Kidney (tissue), 14 donors: ENCODE results near the gene MTHFSD. TPM values are rescaled to one million over a fixed set of nuclear protein-coding genes. Genes with fewer than 3 reads are reported as not detected.

Experiments used
- DNase-seq, 5 donors: peaks; one replicate each; pipeline ENCODE4 v3.0.0-alpha.2; 2013 to 2020
- FAIRE-seq: peaks from 2 replicates; lab custom pipeline; 2012; peaks lifted over from hg19 to GRCh38; lab: Jason Lieb, UNC
- H3K27ac ChIP-seq, 2 donors: one replicate each; pipeline ENCODE4 v1.7.0; 2013; ENCODE audit warnings: low read depth in 2 of 2, low read length in 2 of 2, inconsistent platforms in 1 of 2
- H3K27me3 ChIP-seq: one replicate; pipeline ENCODE4 v1.7.1; 2013; ENCODE audit warnings: low read length, inconsistent platforms; ENCODE audit not compliant: control insufficient read depth, insufficient read depth
- H3K36me3 ChIP-seq, 3 donors: one replicate each; pipeline versions ENCODE4 v1.7.0 to v1.7.1; 2013; ENCODE audit warnings: low read length in 3 of 3, control low read depth in 1 of 3, inconsistent platforms in 1 of 3; ENCODE audit not compliant: insufficient read depth in 3 of 3, control insufficient read depth in 2 of 3
- H3K4me1 ChIP-seq, 3 donors: one replicate each; pipeline versions ENCODE4 v1.7.0 to v1.7.1; 2013; ENCODE audit warnings: low read length in 3 of 3, inconsistent platforms in 1 of 3, low read depth in 1 of 3; ENCODE audit not compliant: control insufficient read depth in 2 of 3, insufficient read depth in 2 of 3
- H3K4me3 ChIP-seq, 3 donors: one replicate each; pipeline versions ENCODE4 v1.7.0 to v1.8.1; 2013; ENCODE audit warnings: low read length in 3 of 3, control low read depth in 1 of 3, inconsistent platforms in 1 of 3
- H3K9ac ChIP-seq, 3 donors: one replicate each; pipeline versions ENCODE4 v1.7.0 to v1.7.1; 2013; ENCODE audit warnings: low read length in 3 of 3, control low read depth in 1 of 3, inconsistent platforms in 1 of 3
- H3K9me3 ChIP-seq, 3 donors: one replicate each; pipeline versions ENCODE4 v1.7.0 to v1.7.1; 2013; ENCODE audit warnings: low read length in 3 of 3, control low read depth in 1 of 3, inconsistent platforms in 1 of 3; ENCODE audit not compliant: control insufficient read depth in 2 of 3, insufficient read depth in 1 of 3
- CTCF ChIP-seq: IDR thresholded peaks from 3 replicates; pipeline ENCODE4 v1.5.1; 2012; ENCODE audit warnings: mild to moderate bottlenecking, moderate library complexity, borderline replicate concordance; ENCODE audit not compliant: insufficient read depth; ENCODE audit errors: extremely low read depth
- intact Hi-C: fragments of 100-400 bp; cut with DNase I; formaldehyde crosslinking; loops from one replicate; pipeline ENCODE4 v1.11.1; 2022
- polyA plus RNA-seq: library from polyadenylated mRNA; stranded (reverse); fragments of 350-450 nt; fragmentation: Illumina TruSeq; extraction: RNeasy Lipid Tissue Mini Kit (QIAGEN cat#74804); gene quantifications from one replicate; pipeline ENCODE4 v1.2.3, GENCODE V29; 2014; ENCODE audit warnings: low read depth, low replicate concordance; ENCODE audit not compliant: insufficient read depth
- total RNA-seq: library from RNA; stranded (reverse); fragmentation: NEBNext Ultra II Directional; extraction: Animal tissue kit (Norgen Biotek cat#: 25700); gene quantifications from one replicate; pipeline ENCODE4 v1.2.1, GENCODE V29; 2021
- donor health status: control.
- donor health status: control.
- donor health status: control.
- donor health status: control.
- donor health status: control.
- donor health status: DM: yes; HTN: yes; CAD: no.
- donor health status: Normal renal cell carcinoma (clear cell type).

Gene MTHFSD
- total and polyA plus RNA-seq, 2 donors from 2014 or later, result 11.3 to 26.2 TPM

- no peak overlapping the region for H3K4me3 ChIP-seq
- H3K27ac ChIP-seq, result no peak overlapping the region
- H3K36me3 ChIP-seq, result no peaks in the 10 kb centered on the region
- H3K9me3 ChIP-seq, result no peaks in the 10 kb centered on the region
- no peak overlapping the region for H3K9ac ChIP-seq
- peaks cover 0 to 6% (median 0%) of the 10 kb centered on the region in 3 donors for H3K4me1 ChIP-seq
- intact Hi-C loops, result no loop called here
- DNase-seq, result no peak
- H3K27me3 ChIP-seq, result no peaks in the 10 kb centered on the region
- TF ChIP-seq CTCF, result no peak
- FAIRE-seq, result no peak
Measured at GRCh38 chr16:86557587-86557986, 2.6 kb upstream of the MTHFSD start.

- no peak overlapping the region for H3K4me3 ChIP-seq
- H3K27ac ChIP-seq, result no peak overlapping the region
- H3K9ac ChIP-seq, result no peak overlapping the region
- no peak for TF ChIP-seq CTCF
- H3K9me3 ChIP-seq, result no peaks in the 10 kb centered on the region
- H3K4me1 ChIP-seq, result peaks cover 0 to 6% (median 0%) of the 10 kb centered on the region in 3 donors
- DNase-seq (no peak), FAIRE-seq (no peak)
- no peaks in the 10 kb centered on the region for H3K27me3 ChIP-seq
- H3K36me3 ChIP-seq, result no peaks in the 10 kb centered on the region
- intact Hi-C loops, result no loop called here
Measured at GRCh38 chr16:86556576-86556975, 1.5 kb upstream of the MTHFSD start.

- Histone ChIP-seq H3K9ac (peak overlapping the region; percentile 74 to 97 (median 78)), H3K27me3 (no peaks in the 10 kb centered on the region), H3K4me1 (peaks cover 0 to 6% (median 0%) of the 10 kb centered on the region in 3 donors), H3K9me3 (no peaks in the 10 kb centered on the region), H3K36me3 (no peaks in the 10 kb centered on the region), H3K27ac (no peak overlapping the region), H3K4me3 (peak overlapping the region; percentile 82 to 95 (median 92))
- DNase-seq (peak in 3 of 5 donors; percentile 1 to 74 (median 69)), FAIRE-seq (no peak)
- TF ChIP-seq CTCF, result no peak
- intact Hi-C loops, result no loop called here
Measured at GRCh38 chr16:86555704-86556075, 655 bp upstream of the MTHFSD start.

GRCh38 chr16:86554599-86554916 is 477 bp downstream of the MTHFSD start:
- Histone ChIP-seq H3K4me1 (peaks cover 0 to 6% (median 0%) of the 10 kb centered on the region in 3 donors), H3K9ac (peak overlapping the region; percentile 58 to 97 (median 95)), H3K27ac (no peak overlapping the region), H3K9me3 (no peaks in the 10 kb centered on the region), H3K27me3 (no peaks in the 10 kb centered on the region), H3K36me3 (no peaks in the 10 kb centered on the region), H3K4me3 (peak overlapping the region; percentile 79 to 95 (median 92))
- intact Hi-C loops, result no loop called here
- FAIRE-seq (no peak), DNase-seq (peak in 1 of 5 donors; percentile 48)
- no peak for TF ChIP-seq CTCF
